OCI-LY7 (cell line): ENCODE results near the gene PGLYRP3. TPM values are rescaled to one million over a fixed set of nuclear protein-coding genes. Genes with fewer than 3 reads are reported as not detected.

Experiments
- BruUV-seq: library from RNA; stranded (reverse); fragments of 400-500 nt; replicated peaks from 2 replicates; lab custom pipeline; 2021; lab: Mats Ljungman, UMichigan
- CTCF ChIA-PET: fragments of 300-600 bp; sonication (Branson Sonifier 250); formaldehyde crosslinking; loops from one replicate; lab custom pipeline; 2022; ENCODE audit warnings: antibody characterized with exemption; ENCODE audit not compliant: unreplicated experiment; lab: Charles Lee
- POLR2A ChIA-PET: fragments of 300-600 bp; sonication (Branson Sonifier 250); formaldehyde crosslinking; loops from one replicate; lab custom pipeline; 2022; ENCODE audit warnings: antibody characterized with exemption; lab: Charles Lee
- DNase-seq: peaks from one replicate; pipeline ENCODE4 v3.0.0-alpha.2; 2015; ENCODE audit warnings: low spot score
- H2AFZ ChIP-seq: fragments of 200-600 bp; sonication (generic), shearing (Covaris generic); 2 replicates; pipeline ENCODE4 v1.6.1; 2014; ENCODE audit warnings: mild to moderate bottlenecking, antibody characterized with exemption, low read length, moderate library complexity
- H3K27ac ChIP-seq: fragments of 200-600 bp; sonication (generic); 2 replicates; pipeline ENCODE4 v1.5.1; 2014; ENCODE audit warnings: mixed run types, low read depth, mild to moderate bottlenecking, moderate library complexity, low read length, inconsistent platforms; ENCODE audit not compliant: poor library complexity, severe bottlenecking
- H3K36me3 ChIP-seq: fragments of 200-600 bp; sonication (generic); 2 replicates; pipeline ENCODE4 v1.6.1; 2014; ENCODE audit warnings: mild to moderate bottlenecking, antibody characterized with exemption, low read length, moderate library complexity, mixed read lengths; ENCODE audit not compliant: insufficient read depth
- H3K4me1 ChIP-seq: fragments of 200-600 bp; sonication (generic); 2 replicates; pipeline ENCODE4 v1.5.1; 2014; ENCODE audit warnings: mild to moderate bottlenecking, low read length; ENCODE audit not compliant: insufficient read depth, poor library complexity, severe bottlenecking
- H3K4me2 ChIP-seq: fragments of 200-600 bp; sonication (generic); 2 replicates; pipeline ENCODE4 v1.6.1; 2014; ENCODE audit warnings: mild to moderate bottlenecking, low read length
- H3K4me3 ChIP-seq: fragments of 200-600 bp; sonication (generic); 2 replicates; pipeline ENCODE4 v1.5.1; 2014; ENCODE audit warnings: mild to moderate bottlenecking, low read depth, low read length; ENCODE audit not compliant: poor library complexity, severe bottlenecking
- H3K79me2 ChIP-seq: fragments of 200-600 bp; sonication (generic); 2 replicates; pipeline ENCODE4 v1.6.1; 2016; ENCODE audit warnings: low read depth, mild to moderate bottlenecking, low read length, moderate library complexity, mixed read lengths; ENCODE audit not compliant: insufficient read depth
- H3K9me2 ChIP-seq: fragments of 200-600 bp; sonication (generic); 2 replicates; pipeline ENCODE4 v1.6.1; 2016; ENCODE audit warnings: mild to moderate bottlenecking, low read length, mixed read lengths; ENCODE audit not compliant: insufficient read depth
- H3K9me3 ChIP-seq: fragments of 200-600 bp; sonication (generic); 2 replicates; pipeline ENCODE4 v1.6.1; 2014; ENCODE audit warnings: mild to moderate bottlenecking, mixed run types, low read length, mixed read lengths
- H4K20me1 ChIP-seq: fragments of 200-600 bp; sonication (generic); 2 replicates; pipeline ENCODE4 v1.6.1; 2014; ENCODE audit warnings: mild to moderate bottlenecking, antibody characterized with exemption, low read length, moderate library complexity, mixed read lengths; ENCODE audit not compliant: insufficient read depth
- CTCF ChIP-seq: fragments of 200-600 bp; sonication (generic); conservative IDR thresholded peaks from 2 replicates; pipeline ENCODE4 v1.5.1; 2014; ENCODE audit warnings: mild to moderate bottlenecking, antibody characterized with exemption, low read length, moderate library complexity, mixed read lengths
- EZH2phosphoT487 ChIP-seq: fragments of 200-600 bp; sonication (generic); IDR thresholded peaks from 2 replicates; pipeline ENCODE4 v1.6.1; 2018; ENCODE audit warnings: low read depth, borderline replicate concordance, mild to moderate bottlenecking, mixed run types, antibody characterized with exemption, low read length, moderate library complexity, mixed read lengths
- intact Hi-C: fragments of 100-400 bp; cut with micrococcal nuclease; formaldehyde crosslinking; loops from one replicate; pipeline ENCODE4 v1.10.0; 2022; ENCODE audit not compliant: unreplicated experiment
- total RNA-seq, 2 experiments: library from RNA; depleted of rRNA in 1 of 2; stranded (reverse); fragments of >200 nt in 1 of 2; shearing (Covaris generic) in 1 of 2; gene quantifications; 2 replicates each; pipeline ENCODE4 v1.2.3, GENCODE V29; 2014 to 2022

The PGLYRP3 gene
- total RNA-seq, 2 experiments from 2014 or later, result not detected

DNA sequence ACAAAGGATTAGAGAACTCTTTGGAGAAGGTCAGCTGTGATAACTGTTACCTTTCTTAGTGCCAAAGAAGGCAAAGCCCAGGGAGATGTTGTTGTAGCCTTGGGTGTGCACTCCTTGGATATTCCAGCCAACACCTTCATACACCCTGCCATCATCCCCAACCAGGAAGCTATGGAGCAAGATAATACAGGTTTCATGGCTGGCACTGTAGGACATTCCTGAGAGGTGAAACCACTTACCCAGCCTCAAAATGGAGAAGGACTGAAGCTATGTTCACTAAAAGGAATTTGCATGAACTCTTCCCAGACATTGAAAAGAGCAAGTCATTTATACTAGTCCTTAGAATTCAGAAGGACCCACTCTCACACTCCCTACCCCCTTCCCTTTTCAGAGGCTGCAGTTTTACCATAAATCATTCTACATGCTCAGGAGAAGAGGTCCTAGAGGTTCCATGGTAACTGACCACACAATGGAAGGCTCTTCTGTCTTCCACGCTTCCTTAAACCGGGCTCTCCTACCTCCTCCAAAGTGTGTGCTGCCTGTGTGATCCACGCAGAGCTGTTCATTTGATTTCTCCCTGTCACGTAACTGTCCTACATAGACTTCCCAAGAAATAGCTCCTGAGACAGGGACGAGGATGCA, 30.4 kb upstream of the PGLYRP3 start:
- no peak overlapping the region for H2AFZ ChIP-seq
- ChIA-PET POLR2A (no interaction called here), CTCF (no interaction called here)
- H3K27ac ChIP-seq, result no peak overlapping the region
- intact Hi-C loops, result no loop called here
- H3K36me3 ChIP-seq, result no peaks in the 10 kb centered on the region
- no peaks in the 10 kb centered on the region for H3K79me2 ChIP-seq
- DNase-seq, result no peak
- H3K9me3 ChIP-seq, result no peaks in the 10 kb centered on the region
- no peaks in the 10 kb centered on the region for H4K20me1 ChIP-seq
- no peaks in the 10 kb centered on the region for H3K9me2 ChIP-seq
- no peak overlapping the region for H3K4me3 ChIP-seq
- TF ChIP-seq EZH2phosphoT487 (no peak), CTCF (no peak)
- BruUV-seq, result no TSS peak
- H3K4me2 ChIP-seq, result no peak overlapping the region
- H3K4me1 ChIP-seq, result no peaks in the 10 kb centered on the region

DNA sequence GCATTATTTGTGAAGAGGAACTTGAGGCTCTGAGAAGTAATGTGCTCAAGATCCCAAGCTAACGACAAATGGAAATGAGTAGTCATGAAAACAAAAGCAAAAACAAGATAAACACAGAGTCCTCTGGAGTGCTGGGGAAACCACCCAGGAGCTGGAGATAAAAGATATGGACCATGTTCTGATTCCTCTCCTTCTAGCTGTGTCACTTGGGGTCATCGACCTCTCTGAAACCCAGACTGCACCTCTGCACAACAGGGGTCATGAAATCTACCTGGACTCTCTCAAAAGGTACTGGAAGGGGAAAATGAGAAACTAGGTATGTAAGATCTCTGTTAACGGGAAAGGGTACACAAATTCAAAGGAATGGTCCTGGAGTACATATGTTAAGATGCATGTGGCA, 29.4 kb upstream of the PGLYRP3 start:
- H3K4me2 ChIP-seq, result no peak overlapping the region
- H3K36me3 ChIP-seq, result no peaks in the 10 kb centered on the region
- H4K20me1 ChIP-seq, result no peaks in the 10 kb centered on the region
- H3K4me1 ChIP-seq, result no peaks in the 10 kb centered on the region
- no peaks in the 10 kb centered on the region for H3K9me3 ChIP-seq
- CTCF ChIA-PET, result no interaction called here
- TF ChIP-seq CTCF (no peak), EZH2phosphoT487 (no peak)
- H3K4me3 ChIP-seq, result no peak overlapping the region
- H3K9me2 ChIP-seq, result no peaks in the 10 kb centered on the region
- POLR2A ChIA-PET, result interaction anchor here (0.6 kb wide), 1 partner anchor 174 kb away, joined by 3 read pairs; no protein-coding TSS in a partner anchor
- H2AFZ ChIP-seq, result no peak overlapping the region
- H3K79me2 ChIP-seq, result no peaks in the 10 kb centered on the region
- BruUV-seq, result no TSS peak
- intact Hi-C loops, result no loop called here
- no peak overlapping the region for H3K27ac ChIP-seq
- no peak for DNase-seq

- Histone ChIP-seq H3K9me2 (no peaks in the 10 kb centered on the region), H3K4me3 (no peak overlapping the region)
These were observed 28.7 kb upstream of the PGLYRP3 start for GRCh38 chr1:153341431-153341934.

More at GRCh38 chr1:153341431-153341934, 28.7 kb upstream of the PGLYRP3 start:
- TF ChIP-seq EZH2phosphoT487 (no peak), CTCF (no peak)
- no peak overlapping the region for H3K27ac ChIP-seq
- no TSS peak for BruUV-seq
- intact Hi-C loops, result no loop called here
- DNase-seq, result no peak
- H3K36me3 ChIP-seq, result no peaks in the 10 kb centered on the region
- no peak overlapping the region for H2AFZ ChIP-seq
- no peak overlapping the region for H3K4me2 ChIP-seq
- H3K9me3 ChIP-seq, result no peaks in the 10 kb centered on the region
- ChIA-PET CTCF (no interaction called here), POLR2A (no interaction called here)
- H3K4me1 ChIP-seq, result no peaks in the 10 kb centered on the region
- no peaks in the 10 kb centered on the region for H3K79me2 ChIP-seq
- no peaks in the 10 kb centered on the region for H4K20me1 ChIP-seq
